GM18498 (cell line): ENCODE measurements around the gene FAM234A.
"Not testable (repeated sequence)": the region's sequence is repeated elsewhere in the genome, so short reads cannot be mapped to it uniquely, and the experiment has no call there.

Experiments
- ATAC-seq: cut with Tn5 transposase; IDR thresholded peaks from one replicate; pipeline ENCODE4 v1.9.1; 2021; ENCODE audit warnings: mild to moderate bottlenecking, moderate library complexity; ENCODE audit not compliant: unreplicated experiment

Gene FAM234A

DNA sequence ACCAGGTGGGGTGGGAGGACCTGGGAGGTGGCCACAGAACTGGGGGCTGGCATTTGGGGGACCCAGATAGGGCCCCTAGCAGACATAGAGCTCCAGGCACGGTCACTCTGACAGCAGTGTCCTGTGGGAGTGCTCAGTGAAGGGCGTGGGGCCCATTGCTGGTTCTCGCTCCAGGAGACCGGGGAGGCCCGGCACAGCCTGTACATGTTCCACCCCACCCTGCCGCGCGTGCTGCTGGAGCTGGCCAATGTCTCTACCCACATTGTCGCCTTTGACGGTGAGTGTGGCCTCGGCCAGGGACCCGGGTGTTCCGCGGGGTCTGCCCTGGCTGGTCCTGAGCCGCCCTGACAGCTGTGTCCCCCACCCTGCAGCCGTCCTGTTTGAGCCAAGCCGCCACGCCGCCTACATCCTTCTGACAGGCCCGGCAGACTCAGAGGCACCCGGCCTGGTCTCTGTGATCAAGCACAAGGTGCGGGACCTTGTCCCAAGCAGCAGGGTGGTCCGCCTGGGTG is 29.9 kb downstream of the FAM234A start:
- ATAC-seq, result no peak

DNA sequence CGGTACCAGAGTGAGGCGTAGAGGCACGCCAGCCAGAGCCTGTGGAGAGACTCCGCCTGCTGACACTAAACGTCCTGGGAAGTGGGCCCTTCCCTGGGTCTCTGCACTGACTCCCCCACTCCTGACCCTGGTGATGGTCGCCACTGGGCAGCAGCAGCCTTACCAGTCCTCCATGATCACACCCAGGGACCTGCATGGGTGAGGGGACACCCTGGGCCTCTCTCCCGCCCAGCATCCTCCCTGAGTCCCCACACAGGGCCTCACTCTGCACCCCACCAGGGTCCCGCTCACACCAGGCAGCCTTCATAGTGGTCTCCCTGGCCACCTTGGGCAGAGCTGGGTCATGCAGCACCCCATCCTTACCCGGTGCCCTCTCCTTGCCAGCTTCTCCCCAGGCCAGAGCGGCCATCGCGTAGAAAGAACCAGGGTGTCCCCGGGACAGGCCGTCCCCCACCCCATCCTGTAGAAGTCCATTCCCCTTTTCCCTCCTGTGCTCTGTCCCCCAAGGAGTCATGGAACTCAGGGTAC is 30.4 kb downstream of the FAM234A start:
- ATAC-seq, result no peak

DNA sequence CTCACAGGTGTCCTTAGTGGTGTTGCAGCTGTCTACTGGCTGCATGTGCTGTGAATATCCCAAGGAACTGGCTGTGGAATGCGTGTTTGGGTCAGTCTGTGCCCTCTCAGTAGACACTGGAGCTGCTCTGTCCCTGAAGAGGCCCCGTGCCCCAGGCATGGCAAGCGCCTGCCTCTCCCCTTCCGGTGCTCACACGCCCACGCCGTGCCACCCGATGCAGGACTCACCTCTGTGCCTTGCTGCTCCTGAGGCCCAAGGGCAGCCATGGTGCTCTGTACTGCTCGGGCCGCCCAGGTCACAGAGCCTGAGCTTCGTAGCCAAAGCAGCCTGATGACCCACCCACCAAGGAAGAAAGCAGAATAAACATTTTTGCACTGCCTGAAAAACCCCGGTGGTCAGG is 31.1 kb downstream of the FAM234A start:
- no peak for ATAC-seq

DNA sequence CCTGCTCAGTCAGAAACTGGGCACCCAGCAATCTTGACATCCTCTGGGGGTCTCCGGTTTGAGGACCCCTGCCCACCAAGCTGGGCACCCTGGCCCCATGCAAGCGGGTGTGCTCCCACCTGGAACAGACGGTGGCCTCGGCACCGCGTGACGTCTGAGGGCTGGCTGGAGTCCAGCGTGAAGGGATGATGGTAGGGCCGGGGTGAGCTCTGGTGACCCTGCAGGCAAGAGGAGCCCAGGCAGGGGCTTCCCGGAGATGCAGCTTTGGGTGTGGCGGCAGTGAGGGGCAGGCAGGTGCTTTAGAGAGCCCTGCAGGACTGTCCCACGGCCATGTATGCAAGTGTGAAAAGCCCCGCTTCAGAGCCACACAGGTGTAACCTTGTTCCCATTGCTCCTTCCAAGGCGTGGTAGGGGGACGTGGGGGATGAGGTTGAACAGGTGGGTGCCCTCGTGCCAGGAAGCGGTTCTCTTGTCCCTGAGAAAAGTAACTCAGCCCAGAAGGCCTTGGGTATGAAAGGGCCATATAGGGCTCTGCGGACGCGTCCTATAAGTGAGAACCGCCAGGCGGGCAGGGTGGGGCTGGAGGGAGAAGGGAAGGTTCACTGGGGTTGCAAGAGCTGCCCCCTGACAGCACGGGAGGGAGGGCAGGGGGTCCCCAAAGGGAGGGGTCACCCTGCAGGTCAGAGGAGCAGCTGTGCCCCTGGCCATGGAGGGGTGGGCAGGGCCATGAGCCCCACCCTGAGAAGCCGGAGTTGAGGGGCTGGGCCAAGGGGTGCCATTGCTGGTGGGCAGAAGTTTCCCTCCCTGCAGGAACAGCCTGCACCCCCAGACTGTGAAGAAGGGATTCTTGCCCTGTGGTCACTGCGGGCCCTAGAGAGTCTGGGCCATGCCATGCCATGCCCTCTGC is 31.9 kb downstream of the FAM234A start:
- ATAC-seq, result no peak

DNA sequence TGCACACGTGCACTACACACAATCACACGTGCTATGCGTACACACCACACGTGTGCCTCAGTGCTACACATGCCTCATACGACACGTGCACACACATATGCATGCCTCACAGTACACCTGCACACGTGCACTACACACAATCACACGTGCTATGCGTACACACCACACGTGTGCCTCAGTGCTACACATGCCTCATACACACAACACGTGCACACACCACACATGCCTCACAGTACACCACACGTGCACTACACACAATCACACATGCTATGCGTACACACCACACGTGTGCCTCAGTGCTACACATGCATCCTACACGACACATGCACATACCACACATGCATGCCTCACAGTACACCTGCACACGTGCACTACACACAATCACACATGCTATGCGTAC is 32.9 kb downstream of the FAM234A start:
- not testable (repeated sequence) for ATAC-seq

DNA sequence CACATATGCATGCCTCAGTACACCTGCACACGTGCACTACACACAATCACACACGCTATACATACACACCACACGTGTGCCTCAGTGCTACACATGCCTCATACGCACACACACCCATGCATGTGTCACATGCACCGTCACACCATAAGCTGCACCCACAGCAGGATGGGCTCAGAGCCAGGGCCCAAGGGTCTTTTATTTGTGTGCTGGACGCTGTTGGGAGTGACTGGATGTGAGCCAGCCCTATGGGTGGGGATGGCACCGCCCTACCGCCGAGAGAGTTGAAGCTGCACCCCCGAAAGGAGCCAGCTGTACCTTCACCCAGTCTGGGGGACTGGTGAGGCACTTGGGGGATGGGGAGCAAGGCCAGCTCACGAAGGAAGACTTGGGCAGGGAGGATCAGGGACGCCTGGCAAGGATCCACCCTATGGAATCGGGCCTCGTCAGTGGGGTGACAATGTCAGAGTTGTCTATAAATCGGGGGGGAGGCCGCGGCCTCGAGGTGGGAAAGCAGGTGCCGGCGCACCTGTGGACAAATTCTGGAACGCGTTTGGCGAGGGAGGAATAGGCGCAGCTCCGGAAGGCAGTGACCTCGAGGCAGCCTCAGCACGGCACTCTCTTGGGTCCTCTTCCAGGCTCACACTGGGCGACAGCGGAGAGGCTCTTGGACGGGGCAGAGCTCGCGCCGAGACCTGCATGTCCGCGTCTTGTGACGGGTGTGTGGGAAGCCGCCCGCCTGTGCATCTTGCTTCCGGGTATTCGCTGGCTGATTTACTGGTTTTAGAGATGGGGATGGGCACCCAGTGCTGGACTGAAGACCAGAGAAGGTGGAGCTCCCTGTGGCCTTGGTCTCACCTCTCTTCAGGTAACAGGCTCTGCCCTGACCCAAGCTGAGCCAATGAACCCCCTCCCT is 33.8 kb downstream of the FAM234A start:
- no peak for ATAC-seq

DNA sequence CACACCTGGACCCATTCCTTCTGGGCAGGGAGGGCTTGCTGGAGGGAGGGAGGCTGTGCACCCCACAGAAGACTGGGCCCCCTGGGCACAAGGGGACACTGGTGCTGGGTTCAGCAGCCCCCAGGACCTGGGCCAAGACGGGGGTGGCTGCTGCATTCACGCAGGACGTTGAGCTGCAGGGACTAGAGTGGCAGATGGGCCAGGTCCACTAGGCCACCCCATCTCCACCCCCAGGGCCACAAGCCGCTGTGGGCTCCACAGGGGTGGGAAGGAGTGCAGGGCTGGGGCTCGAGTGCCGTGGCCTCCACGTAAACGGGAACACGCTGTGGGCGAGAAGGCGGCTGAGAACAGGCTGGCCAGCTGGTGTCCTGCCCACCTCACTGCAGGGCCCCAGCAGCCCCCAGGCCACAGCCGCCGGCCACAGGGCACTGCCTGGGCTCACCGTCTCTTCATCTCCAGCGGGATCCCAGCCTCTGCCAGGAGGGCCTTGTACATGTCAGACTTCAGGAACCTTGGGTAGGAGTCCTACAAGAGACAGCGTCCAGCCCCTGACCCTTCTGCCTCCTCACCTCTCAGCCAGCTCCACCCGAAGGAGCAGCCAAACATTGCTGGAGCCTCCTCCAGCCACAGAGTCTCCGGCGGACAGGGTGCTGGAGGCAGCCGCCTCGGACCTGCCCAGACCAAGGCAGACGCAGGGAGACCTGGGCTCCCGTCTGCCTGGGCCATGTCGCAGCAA is 34.6 kb downstream of the FAM234A start:
- ATAC-seq, result no peak

DNA sequence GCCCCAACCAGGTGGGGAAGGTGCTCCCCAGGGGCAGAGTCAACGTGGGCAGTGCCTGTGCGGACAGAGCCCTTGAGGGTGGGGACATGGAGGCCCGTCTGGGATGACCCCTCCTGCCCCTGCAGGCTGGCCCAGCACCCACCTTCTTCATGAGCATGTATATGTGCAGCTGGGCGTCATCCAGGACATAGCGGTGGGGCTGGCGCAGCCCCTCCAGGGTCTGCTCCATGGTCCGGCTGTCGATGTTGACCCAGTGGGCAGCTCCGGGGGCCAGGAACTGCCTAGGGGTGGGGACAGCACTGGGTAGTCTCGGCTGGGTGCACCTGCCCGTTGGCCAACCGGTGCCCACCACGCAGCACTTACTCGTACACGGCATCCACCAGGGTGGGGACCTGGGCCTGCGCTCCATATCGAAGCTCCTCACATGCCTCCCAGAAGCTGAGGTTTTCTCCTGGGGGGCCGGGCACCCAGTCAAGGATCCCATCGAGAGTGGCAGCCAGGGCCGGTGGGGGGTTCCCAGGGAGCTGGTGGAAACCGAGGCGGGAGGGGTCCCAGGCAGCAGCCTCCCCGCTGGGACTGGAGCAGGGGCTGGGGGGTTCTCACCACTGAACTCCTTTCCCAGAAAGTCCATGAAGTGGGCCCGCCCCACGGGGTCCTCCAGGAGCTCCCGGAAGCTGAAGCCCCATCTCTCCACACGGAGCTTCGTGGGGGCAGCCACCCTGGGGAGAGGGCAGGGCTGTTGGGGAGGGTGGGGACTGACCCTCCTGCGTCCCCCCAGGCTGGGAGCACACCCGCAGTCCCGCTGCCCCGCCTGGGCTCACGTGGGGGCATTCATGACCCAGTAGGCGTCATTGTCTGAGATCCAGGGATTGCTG is 36.0 kb downstream of the FAM234A start:
- ATAC-seq, result no peak

DNA sequence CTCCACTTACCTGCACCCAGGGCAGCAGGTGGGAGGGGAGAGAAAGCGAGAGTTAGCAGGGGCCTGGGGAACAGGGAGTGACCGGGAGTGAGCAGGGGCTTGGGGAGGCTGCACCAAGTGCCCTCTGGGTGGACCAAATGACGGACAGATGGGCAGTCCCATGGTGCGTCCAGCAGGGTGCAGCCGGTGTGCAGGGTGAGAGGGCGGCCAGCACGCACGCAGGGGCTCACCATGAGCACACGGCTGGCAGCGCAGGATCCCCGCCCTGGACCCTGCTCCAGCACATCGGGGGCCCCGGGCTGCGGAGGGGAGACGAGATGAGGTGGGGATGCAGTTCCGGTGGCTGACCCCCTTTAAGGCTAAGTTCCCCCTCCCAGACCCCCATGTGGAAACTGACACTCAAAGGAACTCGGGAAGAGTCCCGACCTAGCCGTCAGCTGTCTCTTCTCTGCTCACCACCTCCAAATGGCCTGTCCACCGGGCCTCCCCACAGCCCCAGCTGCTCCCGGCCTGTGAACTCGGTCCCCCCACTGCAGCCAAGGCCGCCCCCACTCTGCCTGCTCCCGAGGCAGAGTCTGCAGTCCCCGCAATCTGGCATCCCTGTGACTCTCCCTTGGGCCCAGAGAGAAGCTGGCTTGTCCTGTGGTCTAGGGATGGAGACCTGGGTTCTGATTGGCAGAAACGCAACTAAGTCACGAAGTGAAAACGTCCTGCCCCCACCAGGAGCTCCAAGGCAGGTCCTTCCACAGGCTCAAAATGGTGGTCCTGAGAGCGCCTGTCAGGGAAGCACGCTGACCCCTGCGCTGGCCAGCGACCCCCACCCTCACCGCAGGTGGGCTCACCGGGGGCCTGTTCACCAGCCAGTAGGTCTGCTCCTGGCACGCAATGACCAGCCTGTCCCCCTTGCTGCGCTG is 38.3 kb downstream of the FAM234A start:
- no peak for ATAC-seq

DNA sequence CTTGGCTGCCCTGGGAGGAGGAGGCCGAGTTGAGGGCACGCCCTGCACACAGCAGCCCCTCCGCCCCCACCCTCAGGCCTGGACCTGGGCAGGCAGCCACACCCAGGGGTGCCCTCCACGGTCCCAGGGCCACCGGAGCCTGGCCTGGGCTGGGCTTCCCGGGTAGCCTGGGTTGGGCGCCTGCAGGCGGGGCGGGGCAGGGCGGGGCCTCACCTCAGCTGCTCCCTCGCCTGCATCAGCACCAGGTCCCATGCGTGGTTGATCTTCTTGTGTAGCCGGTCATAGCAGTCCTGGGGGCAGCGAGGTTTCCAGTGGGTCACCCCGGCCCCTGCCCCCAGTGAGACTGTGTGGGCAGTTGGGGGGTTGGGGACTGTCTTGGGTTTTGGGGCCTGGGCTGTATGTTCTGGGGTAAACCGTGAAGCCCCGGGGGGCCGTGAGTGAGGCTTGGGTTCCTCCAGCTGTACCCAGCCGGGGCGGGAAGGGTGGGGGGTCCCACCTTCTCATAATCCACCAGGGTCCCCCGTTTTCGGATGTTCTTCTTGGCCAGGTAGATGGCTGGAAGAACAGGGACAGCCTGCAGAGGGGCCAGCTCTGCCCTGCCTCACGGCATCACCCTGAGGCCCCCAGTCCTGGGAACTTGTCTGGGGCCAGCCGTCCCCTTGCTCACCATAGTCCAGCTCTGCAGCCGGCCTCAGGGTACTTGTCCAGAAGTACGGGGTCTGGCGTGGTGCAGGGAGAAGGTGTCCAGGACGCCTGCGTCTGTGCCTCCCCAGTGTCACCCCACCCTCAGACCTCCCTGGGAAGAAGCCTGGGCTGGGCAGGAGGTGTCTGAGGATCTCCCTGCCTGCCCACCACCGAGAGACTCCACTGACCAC is 39.2 kb downstream of the FAM234A start:
- ATAC-seq, result no peak

DNA sequence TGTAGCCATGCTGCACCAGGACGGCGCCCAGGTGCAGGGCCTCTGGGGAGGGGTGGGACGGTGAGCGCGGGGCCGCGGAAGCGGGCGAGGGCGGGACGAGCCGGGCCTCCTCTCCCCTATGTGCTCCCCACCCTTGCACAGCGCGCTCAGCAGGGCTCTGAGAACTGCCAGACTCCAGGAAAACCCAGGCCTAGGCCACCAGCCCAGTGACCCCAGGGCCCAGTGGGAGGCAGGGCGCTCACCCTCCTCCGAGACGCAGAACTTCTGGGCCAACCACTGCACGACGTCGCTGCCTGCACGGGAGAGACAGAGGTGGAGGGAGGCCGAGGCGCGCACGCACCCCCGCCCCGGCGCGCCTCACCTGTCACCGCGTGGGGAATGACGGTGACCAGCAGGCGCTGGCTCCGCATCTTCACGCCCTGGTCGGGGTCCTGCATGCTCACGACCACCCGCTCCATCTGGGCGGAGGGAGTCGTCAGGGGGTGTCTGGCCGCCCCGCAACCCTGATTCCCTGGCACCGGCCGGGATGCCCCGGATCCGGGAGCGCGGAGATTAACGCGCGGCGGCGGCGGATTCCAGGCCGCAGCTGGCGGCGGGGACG is 40.5 kb downstream of the FAM234A start:
- ATAC-seq, result no peak

DNA sequence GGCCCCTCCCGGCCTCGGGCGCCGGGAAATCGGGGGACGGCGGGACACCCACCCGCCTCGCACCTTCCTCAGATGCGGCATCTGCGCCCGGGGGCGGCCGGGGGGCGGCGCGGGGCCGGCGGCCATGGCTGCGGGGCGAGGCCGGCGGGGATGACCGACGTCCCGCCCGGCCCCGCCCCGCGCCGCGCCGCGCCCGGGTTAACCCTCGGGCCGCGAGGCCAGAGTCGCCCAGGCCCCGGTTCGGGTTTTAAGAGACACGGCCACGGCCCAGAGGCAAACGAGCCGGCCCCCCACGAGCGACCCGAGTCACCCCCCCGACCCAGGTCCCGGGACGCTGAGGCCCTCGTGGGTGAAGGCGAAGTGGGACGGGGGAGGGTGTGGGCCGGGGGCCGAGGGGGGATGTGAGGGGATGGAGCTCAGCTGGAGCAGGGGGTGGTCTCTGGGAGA is 41.2 kb downstream of the FAM234A start, which contains the start of gene RGS11:
Gene RGS11, minus strand, starts transcription at position 159 of the 447 bp plus-strand sequence. Its CDS starts 33 bp downstream, at position 126.
- no peak for ATAC-seq

DNA sequence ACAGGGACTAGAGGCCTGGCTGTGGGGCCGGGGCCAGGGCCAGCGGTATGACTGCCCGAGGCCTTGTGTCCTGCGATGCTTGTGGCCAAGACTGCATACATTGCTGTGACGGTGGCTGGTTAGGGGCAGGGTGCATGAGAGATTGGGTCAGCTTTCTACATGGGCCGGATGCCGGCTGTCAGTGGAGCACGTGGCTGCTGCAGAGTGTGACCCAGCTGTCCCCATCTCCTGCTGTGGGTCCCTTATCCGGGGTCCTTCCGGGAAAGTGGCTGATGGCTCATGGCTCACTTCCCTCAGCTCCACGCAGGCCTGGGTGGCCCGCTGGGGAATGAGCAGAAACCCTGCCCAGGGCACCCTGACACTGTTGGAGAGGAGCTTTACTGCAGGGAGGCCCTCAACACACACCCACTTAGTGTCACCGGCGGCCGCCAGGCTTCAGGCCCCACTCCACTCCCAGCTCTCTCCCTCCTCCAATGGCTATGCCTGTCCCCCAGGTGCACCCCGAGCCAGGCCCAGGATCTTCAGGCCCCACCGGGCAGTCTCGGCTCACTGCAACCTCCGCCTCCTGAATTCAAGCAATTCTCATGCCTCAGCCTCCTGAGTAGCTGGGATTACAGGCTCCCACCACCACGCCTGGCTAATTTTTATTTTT is 41.9 kb downstream of the FAM234A start:
- no peak for ATAC-seq

DNA sequence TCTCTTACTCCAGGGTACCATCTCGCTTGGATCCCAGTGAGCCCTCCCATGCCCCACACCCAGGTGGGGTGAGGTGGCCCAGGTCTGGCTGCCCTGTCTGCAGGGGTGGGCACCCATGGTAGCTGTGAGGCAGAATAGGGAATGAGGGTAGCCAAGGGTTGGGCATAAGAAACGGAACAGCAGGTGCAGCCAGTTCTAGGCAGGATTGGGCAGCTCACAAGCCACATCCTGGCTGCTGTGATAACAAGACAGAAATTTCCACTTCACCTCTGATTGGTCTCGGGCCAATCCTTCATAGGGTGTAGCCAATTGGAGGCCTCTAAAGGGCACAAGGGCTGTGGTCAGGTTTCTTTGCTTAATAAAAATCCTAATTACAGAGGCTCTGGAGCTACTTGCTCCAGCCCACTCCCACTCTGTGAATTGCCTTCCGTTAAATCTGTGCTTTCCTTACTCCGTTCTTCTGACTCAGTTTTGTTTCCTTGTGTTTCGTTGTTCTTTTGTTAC is 44.3 kb downstream of the FAM234A start:
- no peak for ATAC-seq

DNA sequence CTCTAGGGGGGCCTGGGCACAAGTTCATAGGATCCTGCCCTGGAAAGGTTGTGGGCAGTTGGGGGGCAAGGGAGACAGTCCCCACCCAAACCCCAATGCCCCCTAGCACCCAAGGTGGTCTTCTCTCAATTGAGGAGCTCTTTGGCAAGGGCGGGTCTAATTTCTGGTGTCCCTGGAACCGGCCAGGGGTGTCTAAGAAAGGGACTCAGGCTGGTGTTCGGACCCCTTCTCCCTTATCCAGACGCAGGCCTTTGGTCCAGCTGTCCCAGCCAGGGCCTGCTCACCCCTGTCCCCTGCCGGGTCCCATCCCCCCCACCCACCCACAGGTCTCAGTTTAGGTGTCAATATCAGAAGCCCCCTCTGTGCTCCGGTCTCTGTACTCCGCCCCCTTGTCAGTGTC is 44.9 kb downstream of the FAM234A start:
- ATAC-seq, result no peak

DNA sequence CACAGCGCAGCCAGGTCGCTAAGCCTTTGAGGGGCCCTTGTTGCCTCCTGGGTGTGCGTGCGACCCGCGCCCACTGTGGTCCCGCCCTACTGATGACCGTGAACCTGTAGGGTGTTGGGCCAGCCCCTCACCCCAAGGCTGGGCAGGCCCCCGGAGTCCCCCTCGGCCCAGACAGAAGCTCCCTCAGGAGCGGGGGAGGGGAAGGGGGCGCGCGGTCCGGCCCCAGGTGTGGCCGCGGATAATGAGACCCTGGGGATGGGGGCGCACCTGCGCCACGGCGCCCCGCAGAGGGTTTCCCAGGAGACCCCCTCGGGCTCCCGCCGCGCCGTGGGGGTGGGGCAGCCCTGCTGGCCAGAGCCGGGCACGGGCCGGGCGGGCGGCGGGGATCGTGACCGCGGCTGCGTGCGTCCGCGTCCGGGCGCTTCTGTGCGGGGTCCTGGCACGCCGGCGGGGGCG is 45.4 kb downstream of the FAM234A start:
- no peak for ATAC-seq
